ENCODE results near the gene SYCE3. TPM values are rescaled to one million over a fixed set of nuclear protein-coding genes. Genes with fewer than 3 reads are reported as not detected.

SYCE3 gene
- not detected in 2 replicates for total RNA-seq

GRCh38 chr22:50562523-50563412 lies at the start of gene SYCE3:
TSS of gene SYCE3 (minus strand) at chr22:50562919. CDS start at chr22:50556405, 6,514 bp downstream.

GRCh38 chr22:50600538-50600937 lies 37.8 kb upstream of the SYCE3 start, which contains the start of gene MAPK8IP2:
TSS of gene MAPK8IP2 (plus strand) at chr22:50600793. CDS start at chr22:50600819, 26 bp downstream.

GRCh38 chr22:50582493-50583293 lies 20.0 kb upstream of the SYCE3 start, which contains the start of gene CHKB:
TSS of gene CHKB (minus strand) at chr22:50582849. CDS start at chr22:50582781, 68 bp downstream.

GRCh38 chr22:50577987-50578775 lies 15.5 kb upstream of the SYCE3 start, which contains the start of gene CPT1B:
TSS of gene CPT1B (minus strand) at chr22:50578427. CDS start at chr22:50577915, 512 bp downstream.

GRCh38 chr22:50545522-50546325 lies 17.0 kb downstream of the SYCE3 start, which contains the start of gene KLHDC7B:
TSS of gene KLHDC7B (plus strand) at chr22:50545899. CDS start at chr22:50546244, 345 bp downstream.

GRCh38 chr22:50529897-50530579 lies 32.7 kb downstream of the SYCE3 start, which contains the start of gene TYMP:
TSS of gene TYMP (minus strand) at chr22:50530012. CDS start at chr22:50529709, 303 bp downstream.

GRCh38 chr22:50525104-50525857 lies 37.4 kb downstream of the SYCE3 start, which contains the start of gene SCO2:
TSS of gene SCO2 (minus strand) at chr22:50525598. CDS start at chr22:50524411, 1,187 bp downstream.

GRCh38 chr22:50507991-50508884 lies 54.5 kb downstream of the SYCE3 start, which contains the start of gene NCAPH2:
TSS of gene NCAPH2 (plus strand) at chr22:50508224. CDS start at chr22:50508338, 114 bp downstream.

GRCh38 chr22:50507421-50507990 lies 55.2 kb downstream of the SYCE3 start, which contains the start of gene LMF2:
TSS of gene LMF2 (minus strand) at chr22:50507702. CDS start at chr22:50507675, 27 bp downstream.

Other genes starting within 250 kb of the SYCE3 start
- gene DENND6B, start 235.9 kb downstream of the SYCE3 start, total RNA-seq: 1.2 and 1.3 TPM in 2 replicates
- gene PPP6R2, start 219.6 kb downstream of the SYCE3 start, total RNA-seq: 38.1 and 40.5 TPM in 2 replicates
- 52.0 and 54.1 TPM in 2 replicates for gene SBF1, start 87.9 kb downstream of the SYCE3 start, total RNA-seq
- 4.7 and 4.8 TPM in 2 replicates for gene ADM2, start 81.4 kb downstream of the SYCE3 start, total RNA-seq
- 0.17 TPM in 1 of 2 replicates, not detected in the other for gene MIOX, start 76.1 kb downstream of the SYCE3 start, total RNA-seq
- gene LMF2, start 55.2 kb downstream of the SYCE3 start, total RNA-seq: 86.4 and 92.3 TPM in 2 replicates
- gene NCAPH2, start 54.7 kb downstream of the SYCE3 start, total RNA-seq: 71.5 and 77.0 TPM in 2 replicates
- 0.30 and 1.8 TPM in 2 replicates for gene SCO2, start 37.3 kb downstream of the SYCE3 start, total RNA-seq
- gene TYMP, start 32.9 kb downstream of the SYCE3 start, total RNA-seq: 16.9 and 19.0 TPM in 2 replicates
- 0.17 TPM in 1 of 2 replicates, not detected in the other for gene KLHDC7B, start 17.0 kb downstream of the SYCE3 start, total RNA-seq
- gene CPT1B, start 15.5 kb upstream of the SYCE3 start, total RNA-seq: 0.17 and 1.0 TPM in 2 replicates
- gene CHKB, start 19.9 kb upstream of the SYCE3 start, total RNA-seq: 31.8 and 37.3 TPM in 2 replicates
- gene MAPK8IP2, start 37.9 kb upstream of the SYCE3 start, total RNA-seq: 0.17 and 0.59 TPM in 2 replicates
- gene ARSA, start 65.2 kb upstream of the SYCE3 start, total RNA-seq: 16.6 and 17.4 TPM in 2 replicates
- gene SHANK3, start 109.9 kb upstream of the SYCE3 start, total RNA-seq: 0.50 and 0.59 TPM in 2 replicates
- not detected in 2 replicates for gene ACR, start 175.3 kb upstream of the SYCE3 start, total RNA-seq
- 11.6 and 13.1 TPM in 2 replicates for gene RABL2B, start 220.7 kb upstream of the SYCE3 start, total RNA-seq

All from bronchus fibroblast of lung (primary cell).